GM19452 (cell line): Measurements from ENCODE around the gene CDH4.

Experiments
- ATAC-seq: cut with Tn5 transposase; IDR thresholded peaks from one replicate; pipeline ENCODE4 v1.9.1; 2021; ENCODE audit not compliant: unreplicated experiment

The CDH4 gene

GRCh38 chr20:61878478-61879302 lies 626.6 kb downstream of the CDH4 start:
- ATAC-seq = no peak

GRCh38 chr20:61879303-61879620 lies 627.2 kb downstream of the CDH4 start:
- ATAC-seq = no peak

GRCh38 chr20:61879694-61880093 lies 627.6 kb downstream of the CDH4 start:
- no peak for ATAC-seq

GRCh38 chr20:61880706-61881105 lies 628.6 kb downstream of the CDH4 start:
- ATAC-seq = no peak

- no peak for ATAC-seq
These were observed 629.4 kb downstream of the CDH4 start for GRCh38 chr20:61881416-61881815.

GRCh38 chr20:61881861-61882260 lies 629.8 kb downstream of the CDH4 start:
- ATAC-seq = no peak

- no peak for ATAC-seq
These were observed 630.9 kb downstream of the CDH4 start for GRCh38 chr20:61882716-61883615.

- no peak for ATAC-seq
These were observed 631.9 kb downstream of the CDH4 start for GRCh38 chr20:61883857-61884393.

- ATAC-seq = no peak
These were observed 632.7 kb downstream of the CDH4 start for GRCh38 chr20:61884571-61885389.

- no peak for ATAC-seq
These were observed 634.0 kb downstream of the CDH4 start for GRCh38 chr20:61885759-61886715.

GRCh38 chr20:61886721-61887595 lies 634.9 kb downstream of the CDH4 start:
- no peak for ATAC-seq

GRCh38 chr20:61887596-61888093 lies 635.6 kb downstream of the CDH4 start:
- ATAC-seq = no peak

- ATAC-seq = no peak
These were observed 636.2 kb downstream of the CDH4 start for GRCh38 chr20:61888101-61888865.

GRCh38 chr20:61889659-61890058 lies 637.6 kb downstream of the CDH4 start:
- no peak for ATAC-seq

GRCh38 chr20:61890210-61890609 lies 638.1 kb downstream of the CDH4 start:
- no peak for ATAC-seq

- ATAC-seq = no peak
These were observed 639.4 kb downstream of the CDH4 start for GRCh38 chr20:61891476-61891875.

GRCh38 chr20:61891916-61892649 lies 640.0 kb downstream of the CDH4 start:
- no peak for ATAC-seq
